ENCODE results near the gene PIGQ.
A peak's percentile ranks its signal among the peaks of the same experiment; 100 is the strongest.

PIGQ gene

DNA sequence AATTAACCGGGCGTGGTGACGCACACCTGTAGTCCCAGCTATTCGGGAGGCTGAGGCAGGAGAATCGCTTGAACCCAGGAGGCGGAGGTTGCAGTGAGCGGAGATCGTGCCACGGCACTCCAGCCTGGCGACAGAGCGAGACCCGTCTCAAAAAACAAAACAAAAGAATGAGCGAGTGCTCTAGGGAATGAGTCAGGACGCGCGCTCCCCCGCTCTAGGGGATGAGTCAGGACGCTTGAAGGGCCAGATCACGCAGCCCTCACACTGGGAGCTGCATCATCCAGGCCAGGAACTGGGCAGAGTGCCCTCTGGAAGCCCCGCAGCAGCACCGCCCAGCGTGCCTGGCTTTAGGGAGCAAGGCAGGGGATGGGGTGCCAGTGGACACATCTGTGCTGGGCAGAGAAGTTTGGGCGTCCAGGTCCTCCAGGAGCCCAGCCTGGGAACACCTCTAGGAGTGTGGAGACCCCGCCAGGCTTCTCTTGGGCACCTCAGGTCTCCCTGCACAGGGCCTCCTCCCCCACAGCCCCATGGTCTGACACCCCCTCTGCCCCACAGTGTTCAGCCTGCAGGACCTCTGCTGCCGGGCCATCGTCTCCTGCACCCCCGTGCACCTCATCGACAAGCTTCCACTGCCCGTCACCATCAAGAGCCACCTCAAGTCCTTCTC is 57.2 kb downstream of the PIGQ start:
- H3K36me3 ChIP-seq (ENCODE audit: insufficient read depth, low read length), result no peaks in the 10 kb centered on the region
- H3K4me3 ChIP-seq (ENCODE audit: low read depth, low read length), result no peak overlapping the region; the same call in 1 of the 2 replicates
- H3K27ac ChIP-seq (ENCODE audit: low read depth, low read length), result peak overlapping the region; percentile 70

DNA sequence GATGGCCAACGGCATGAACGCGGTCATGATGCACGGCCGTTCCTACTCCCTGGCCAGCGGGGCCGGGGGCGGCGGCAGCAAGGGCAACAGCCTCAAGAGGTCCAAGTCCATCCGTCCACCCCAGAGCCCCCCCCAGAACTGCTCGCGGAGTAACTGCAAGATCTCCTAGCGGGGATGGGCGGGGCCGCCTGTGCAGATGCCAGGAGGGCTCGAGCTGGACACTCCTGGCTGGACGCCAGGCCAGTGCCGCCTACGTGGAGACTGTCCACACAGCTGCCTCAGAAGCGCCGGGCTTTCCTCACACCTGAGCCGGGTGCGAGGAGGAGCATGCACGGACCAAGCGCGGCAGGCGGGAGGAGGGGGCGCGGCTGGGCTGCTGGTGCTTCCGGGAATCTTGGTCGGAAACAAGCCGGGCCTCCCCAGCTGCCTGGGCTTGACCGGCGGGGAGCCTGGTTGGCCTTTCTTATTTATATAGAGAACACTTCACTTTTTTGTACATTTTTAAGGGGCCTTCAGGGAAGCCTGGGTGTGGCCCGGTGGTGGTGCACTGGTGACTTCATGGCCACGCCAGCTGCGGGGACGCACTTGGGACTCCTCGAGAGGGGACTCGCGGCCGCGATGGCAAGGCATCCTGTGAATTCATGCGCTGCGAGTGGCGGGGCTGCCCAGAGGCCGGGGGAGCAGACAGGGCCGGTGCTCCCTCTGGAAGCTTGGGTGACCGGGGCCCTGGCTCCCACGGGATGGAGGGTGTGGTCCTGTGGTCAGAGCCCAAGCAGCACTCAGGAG is 57.9 kb downstream of the PIGQ start:
- H3K4me1 ChIP-seq (ENCODE audit: control insufficient read depth, insufficient read depth, low read length, unreplicated experiment), result peaks cover 33% of the 10 kb centered on the region
- no peaks in the 10 kb centered on the region for H3K79me2 ChIP-seq (ENCODE audit: control insufficient read depth, insufficient read depth, low read length, unreplicated experiment)
- H3K27ac ChIP-seq (ENCODE audit: low read depth, low read length), result peak overlapping the region; percentile 20; the same call in 1 of the 2 replicates
- no peaks in the 10 kb centered on the region for H3K36me3 ChIP-seq (ENCODE audit: insufficient read depth, low read length)
- no peak overlapping the region; the same call in 1 of the 2 replicates for H3K4me3 ChIP-seq (ENCODE audit: low read depth, low read length)
- H3K27me3 ChIP-seq (ENCODE audit: insufficient read depth, low read length), result no peaks in the 10 kb centered on the region
- no peak overlapping the region for H2AFZ ChIP-seq (ENCODE audit: low read length, unreplicated experiment)

More for the DNA sequence above, 57.2 kb downstream of the PIGQ start:
- Histone ChIP-seq H3K27me3 (ENCODE audit: insufficient read depth, low read length) (no peaks in the 10 kb centered on the region), H2AFZ (ENCODE audit: low read length, unreplicated experiment) (no peak overlapping the region), H3K79me2 (ENCODE audit: control insufficient read depth, insufficient read depth, low read length, unreplicated experiment) (no peaks in the 10 kb centered on the region), H3K4me1 (ENCODE audit: control insufficient read depth, insufficient read depth, low read length, unreplicated experiment) (peaks cover 33% of the 10 kb centered on the region)

DNA sequence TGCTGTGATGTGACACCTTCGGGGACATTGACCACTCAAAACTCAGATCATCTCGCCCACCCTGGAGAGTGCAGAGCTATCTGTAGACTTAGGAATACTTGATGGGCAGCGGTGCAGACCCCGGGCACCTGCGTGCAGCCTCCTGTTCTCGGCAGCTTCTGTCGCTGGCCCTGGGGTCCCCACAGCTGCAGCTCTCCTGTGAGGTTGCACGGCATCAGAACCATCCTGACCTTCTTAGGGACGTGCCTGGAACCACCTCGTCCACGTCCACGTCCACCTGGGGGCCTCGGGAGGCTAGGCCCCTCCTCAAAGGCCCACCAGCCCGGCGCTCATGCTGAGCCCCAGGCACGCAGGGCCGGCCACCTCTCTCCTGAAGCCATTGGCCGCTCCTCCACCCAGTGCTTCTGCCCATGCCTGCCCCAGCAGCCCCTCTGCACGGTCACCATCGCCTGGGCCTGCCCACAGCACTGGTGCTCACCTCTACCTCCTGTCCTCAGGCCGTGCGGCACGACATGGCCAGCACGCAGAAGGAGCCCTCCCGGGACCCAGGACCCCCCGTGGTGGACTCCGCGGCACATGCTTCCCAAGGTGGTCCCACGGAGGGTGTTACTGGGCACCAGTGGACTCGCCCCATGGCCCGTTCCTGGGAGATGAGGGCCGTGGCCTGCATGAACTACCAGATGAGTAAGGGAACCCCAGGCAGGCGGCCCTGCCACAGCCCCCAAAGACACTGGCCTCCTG is 58.7 kb downstream of the PIGQ start:
- Histone ChIP-seq H3K36me3 (ENCODE audit: insufficient read depth, low read length) (peaks cover 3% of the 10 kb centered on the region; the same call in 1 of the 2 replicates), H3K27me3 (ENCODE audit: insufficient read depth, low read length) (no peaks in the 10 kb centered on the region), H2AFZ (ENCODE audit: low read length, unreplicated experiment) (no peak overlapping the region), H3K27ac (ENCODE audit: low read depth, low read length) (no peak overlapping the region), H3K4me1 (ENCODE audit: control insufficient read depth, insufficient read depth, low read length, unreplicated experiment) (peaks cover 33% of the 10 kb centered on the region), H3K79me2 (ENCODE audit: control insufficient read depth, insufficient read depth, low read length, unreplicated experiment) (no peaks in the 10 kb centered on the region), H3K4me3 (ENCODE audit: low read depth, low read length) (no peak overlapping the region)

DNA sequence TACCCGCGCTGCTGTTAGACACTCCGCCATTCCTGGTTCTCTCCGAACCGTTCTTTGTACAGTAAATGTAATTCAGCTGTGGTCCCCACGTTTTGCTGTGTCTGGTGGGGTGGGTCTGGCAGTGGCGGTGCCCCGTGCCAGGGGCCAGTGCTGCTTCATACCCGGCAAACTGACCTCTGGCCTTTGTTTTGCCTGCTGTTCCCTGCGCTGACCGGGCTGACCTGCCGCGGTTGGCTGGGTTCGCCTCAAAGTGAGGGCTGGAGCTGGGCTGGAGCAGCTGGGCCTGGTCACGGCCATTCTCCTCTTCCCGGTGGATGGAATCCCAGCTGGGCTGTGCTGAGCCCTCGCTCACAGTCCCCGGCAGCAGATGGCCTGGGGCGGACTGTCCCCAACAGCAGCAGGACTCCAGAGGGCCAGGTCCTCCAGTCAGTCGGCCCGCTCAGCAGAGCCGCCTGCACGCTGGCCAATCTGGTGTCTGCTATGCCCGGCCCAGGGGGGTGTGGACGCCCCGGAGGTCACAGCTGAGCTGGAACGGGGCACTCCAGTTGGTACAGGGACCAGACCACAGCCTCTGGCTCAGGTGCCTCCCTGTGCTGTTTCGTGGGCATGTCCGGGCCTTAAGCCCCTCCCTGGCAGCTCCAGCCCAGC is 59.5 kb downstream of the PIGQ start:
- Histone ChIP-seq H2AFZ (ENCODE audit: low read length, unreplicated experiment) (no peak overlapping the region), H3K4me3 (ENCODE audit: low read depth, low read length) (no peak overlapping the region), H3K79me2 (ENCODE audit: control insufficient read depth, insufficient read depth, low read length, unreplicated experiment) (no peaks in the 10 kb centered on the region), H3K27me3 (ENCODE audit: insufficient read depth, low read length) (no peaks in the 10 kb centered on the region), H3K4me1 (ENCODE audit: control insufficient read depth, insufficient read depth, low read length, unreplicated experiment) (peaks cover 33% of the 10 kb centered on the region), H3K36me3 (ENCODE audit: insufficient read depth, low read length) (peaks cover 3% of the 10 kb centered on the region; the same call in 1 of the 2 replicates), H3K27ac (ENCODE audit: low read depth, low read length) (no peak overlapping the region)

DNA sequence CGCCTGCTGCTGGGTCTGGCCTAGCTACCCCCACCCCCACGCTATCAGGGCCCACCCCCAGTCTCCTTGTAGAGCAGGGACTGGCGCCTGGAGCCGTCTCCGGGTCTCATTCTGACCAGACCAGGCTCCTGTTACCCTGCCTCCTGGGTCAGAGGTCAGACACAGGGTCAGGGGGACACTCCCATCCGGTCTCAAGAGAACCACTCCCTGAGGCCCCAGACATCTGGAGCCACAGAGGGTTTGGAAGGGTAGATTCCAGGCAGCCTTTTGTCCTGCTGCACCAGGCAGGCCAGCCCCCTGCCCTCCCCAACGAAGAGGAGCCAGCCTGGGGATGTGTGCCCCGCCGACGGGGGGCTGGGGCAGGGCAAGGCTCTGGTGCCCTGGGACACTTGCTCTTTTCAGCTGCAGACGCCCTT is 60.1 kb downstream of the PIGQ start:
- H3K27ac ChIP-seq (ENCODE audit: low read depth, low read length), result no peak overlapping the region
- H3K36me3 ChIP-seq (ENCODE audit: insufficient read depth, low read length), result peaks cover 3% of the 10 kb centered on the region; the same call in 1 of the 2 replicates
- no peak overlapping the region for H2AFZ ChIP-seq (ENCODE audit: low read length, unreplicated experiment)
- no peaks in the 10 kb centered on the region for H3K27me3 ChIP-seq (ENCODE audit: insufficient read depth, low read length)
- H3K79me2 ChIP-seq (ENCODE audit: control insufficient read depth, insufficient read depth, low read length, unreplicated experiment), result peaks cover 1% of the 10 kb centered on the region
- peaks cover 34% of the 10 kb centered on the region for H3K4me1 ChIP-seq (ENCODE audit: control insufficient read depth, insufficient read depth, low read length, unreplicated experiment)
- no peak overlapping the region for H3K4me3 ChIP-seq (ENCODE audit: low read depth, low read length)

DNA sequence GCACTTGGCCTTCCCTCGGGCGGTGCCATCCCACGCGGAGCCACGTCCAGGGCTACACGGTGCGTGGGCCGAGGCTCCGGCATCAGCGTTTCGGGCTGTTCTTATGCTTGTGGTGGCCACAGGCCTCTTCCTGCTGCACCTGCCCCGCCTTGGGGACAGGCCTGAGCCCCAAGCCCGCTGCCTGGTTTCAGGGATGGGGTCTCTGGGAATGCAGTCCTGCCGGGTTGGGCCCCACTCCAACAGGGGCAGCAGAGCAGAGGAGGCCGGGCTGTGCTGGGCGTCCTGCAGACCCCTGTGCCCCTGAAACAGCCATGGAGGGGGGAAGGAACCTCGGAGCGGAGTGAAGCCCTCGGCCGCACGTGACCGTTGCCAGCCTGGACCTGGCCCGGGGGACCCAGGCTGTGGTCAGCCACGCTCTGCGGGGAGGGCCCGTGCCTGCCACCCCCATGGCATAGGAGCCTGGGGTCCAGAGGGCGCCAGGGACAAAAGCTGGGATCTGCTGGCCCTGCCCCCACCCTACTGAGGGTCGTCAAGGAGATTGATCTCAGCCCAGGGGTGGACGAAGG is 60.6 kb downstream of the PIGQ start:
- peaks cover 6% of the 10 kb centered on the region for H3K79me2 ChIP-seq (ENCODE audit: control insufficient read depth, insufficient read depth, low read length, unreplicated experiment)
- peaks cover 3% of the 10 kb centered on the region; the same call in 1 of the 2 replicates for H3K36me3 ChIP-seq (ENCODE audit: insufficient read depth, low read length)
- H3K4me1 ChIP-seq (ENCODE audit: control insufficient read depth, insufficient read depth, low read length, unreplicated experiment), result peaks cover 38% of the 10 kb centered on the region
- H3K27ac ChIP-seq (ENCODE audit: low read depth, low read length), result no peak overlapping the region
- no peaks in the 10 kb centered on the region for H3K27me3 ChIP-seq (ENCODE audit: insufficient read depth, low read length)
- H2AFZ ChIP-seq (ENCODE audit: low read length, unreplicated experiment), result no peak overlapping the region
- H3K4me3 ChIP-seq (ENCODE audit: low read depth, low read length), result no peak overlapping the region

DNA sequence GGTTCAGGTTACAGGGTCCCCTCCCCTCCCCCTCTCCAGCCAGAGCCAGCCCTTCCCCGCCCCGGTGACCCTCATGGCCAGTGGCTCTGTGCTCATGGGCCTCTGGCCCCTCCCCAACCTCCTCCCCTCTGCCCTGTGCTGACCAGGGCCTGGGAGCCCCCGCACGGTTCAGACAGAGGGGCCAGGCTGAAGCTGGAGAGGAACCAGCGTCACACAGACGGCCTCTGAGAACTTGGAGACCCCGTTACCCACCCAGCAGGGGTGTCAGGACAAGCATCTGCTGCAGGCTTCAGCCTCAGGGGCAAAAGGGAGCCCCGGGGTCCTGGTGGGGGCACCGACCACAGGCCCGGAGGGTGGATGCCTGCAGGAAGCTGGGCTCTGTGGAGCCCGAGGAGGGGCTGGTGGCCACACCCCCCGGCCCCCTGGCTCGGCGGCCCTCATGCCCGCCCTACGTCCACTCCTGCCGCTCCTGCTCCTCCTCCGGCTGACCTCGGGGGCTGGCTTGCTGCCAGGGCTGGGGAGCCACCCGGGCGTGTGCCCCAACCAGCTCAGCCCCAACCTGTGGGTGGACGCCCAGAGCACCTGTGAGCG is 61.1 kb downstream of the PIGQ start, which contains the start of gene WFIKKN1:
Gene WFIKKN1, plus strand, starts transcription at position 171 of the 591 bp plus-strand sequence. Its CDS starts 269 bp downstream, at position 440.
- peaks cover 10% of the 10 kb centered on the region for H3K79me2 ChIP-seq (ENCODE audit: control insufficient read depth, insufficient read depth, low read length, unreplicated experiment)
- H3K36me3 ChIP-seq (ENCODE audit: insufficient read depth, low read length), result peaks cover 3% of the 10 kb centered on the region; the same call in 1 of the 2 replicates
- H3K4me3 ChIP-seq (ENCODE audit: low read depth, low read length), result no peak within 1 kb of the TSS
- no peaks in the 10 kb centered on the region for H3K27me3 ChIP-seq (ENCODE audit: insufficient read depth, low read length)
- H3K4me1 ChIP-seq (ENCODE audit: control insufficient read depth, insufficient read depth, low read length, unreplicated experiment), result peaks cover 38% of the 10 kb centered on the region
- H3K27ac ChIP-seq (ENCODE audit: low read depth, low read length), result no peak within 1 kb of the TSS
- no peak within 1 kb of the TSS for H2AFZ ChIP-seq (ENCODE audit: low read length, unreplicated experiment)

DNA sequence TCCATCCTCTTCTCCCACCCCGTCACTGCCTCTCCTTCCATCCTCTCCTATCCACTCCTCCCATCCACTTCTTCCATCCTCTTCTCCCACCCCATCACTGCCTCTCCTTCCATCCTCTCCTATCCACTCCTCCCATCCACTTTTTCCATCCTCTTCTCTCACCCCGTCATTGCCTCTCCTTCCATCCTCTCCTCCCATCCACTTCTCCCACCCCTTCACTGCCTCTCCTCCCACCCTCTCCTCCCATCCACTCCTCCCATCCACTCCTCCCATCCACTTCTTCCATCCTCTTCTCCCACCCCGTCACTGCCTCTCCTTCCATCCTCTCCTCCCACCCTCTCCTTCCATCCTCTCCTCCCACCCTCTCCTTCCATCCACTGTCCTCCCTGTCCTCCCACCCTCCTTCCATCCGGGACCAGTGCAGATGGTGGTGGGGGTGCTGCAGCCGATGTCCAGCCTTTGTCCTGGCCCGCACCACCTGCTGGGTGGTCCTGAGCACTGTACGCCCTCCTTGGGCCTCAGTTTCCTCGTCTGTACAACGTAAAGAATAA is 62.1 kb downstream of the PIGQ start:
- peaks cover 10% of the 10 kb centered on the region for H3K79me2 ChIP-seq (ENCODE audit: control insufficient read depth, insufficient read depth, low read length, unreplicated experiment)
- peaks cover 31% of the 10 kb centered on the region for H3K4me1 ChIP-seq (ENCODE audit: control insufficient read depth, insufficient read depth, low read length, unreplicated experiment)
- peaks cover 3% of the 10 kb centered on the region; the same call in 1 of the 2 replicates for H3K36me3 ChIP-seq (ENCODE audit: insufficient read depth, low read length)
- H3K27me3 ChIP-seq (ENCODE audit: insufficient read depth, low read length), result no peaks in the 10 kb centered on the region
- H3K27ac ChIP-seq (ENCODE audit: low read depth, low read length), result no peak overlapping the region
- no peak overlapping the region for H3K4me3 ChIP-seq (ENCODE audit: low read depth, low read length)
- no peak overlapping the region for H2AFZ ChIP-seq (ENCODE audit: low read length, unreplicated experiment)

DNA sequence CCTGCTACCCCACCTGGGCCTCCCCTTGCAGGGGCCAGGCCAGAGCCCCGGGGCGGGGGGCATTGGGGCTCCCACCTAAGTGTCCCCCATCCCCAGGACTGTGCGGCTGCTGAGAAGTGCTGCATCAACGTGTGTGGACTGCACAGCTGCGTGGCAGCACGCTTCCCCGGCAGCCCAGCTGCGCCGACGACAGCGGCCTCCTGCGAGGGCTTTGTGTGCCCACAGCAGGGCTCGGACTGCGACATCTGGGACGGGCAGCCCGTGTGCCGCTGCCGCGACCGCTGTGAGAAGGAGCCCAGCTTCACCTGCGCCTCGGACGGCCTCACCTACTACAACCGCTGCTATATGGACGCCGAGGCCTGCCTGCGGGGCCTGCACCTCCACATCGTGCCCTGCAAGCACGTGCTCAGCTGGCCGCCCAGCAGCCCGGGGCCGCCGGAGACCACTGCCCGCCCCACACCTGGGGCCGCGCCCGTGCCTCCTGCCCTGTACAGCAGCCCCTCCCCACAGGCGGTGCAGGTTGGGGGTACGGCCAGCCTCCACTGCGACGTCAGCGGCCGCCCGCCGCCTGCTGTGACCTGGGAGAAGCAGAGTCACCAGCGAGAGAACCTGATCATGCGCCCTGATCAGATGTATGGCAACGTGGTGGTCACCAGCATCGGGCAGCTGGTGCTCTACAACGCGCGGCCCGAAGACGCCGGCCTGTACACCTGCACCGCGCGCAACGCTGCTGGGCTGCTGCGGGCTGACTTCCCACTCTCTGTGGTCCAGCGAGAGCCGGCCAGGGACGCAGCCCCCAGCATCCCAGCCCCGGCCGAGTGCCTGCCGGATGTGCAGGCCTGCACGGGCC is 62.9 kb downstream of the PIGQ start:
- Histone ChIP-seq H3K36me3 (ENCODE audit: insufficient read depth, low read length) (peaks cover 3% of the 10 kb centered on the region; the same call in 1 of the 2 replicates), H3K4me3 (ENCODE audit: low read depth, low read length) (no peak overlapping the region), H3K27ac (ENCODE audit: low read depth, low read length) (no peak overlapping the region), H3K4me1 (ENCODE audit: control insufficient read depth, insufficient read depth, low read length, unreplicated experiment) (peaks cover 28% of the 10 kb centered on the region), H3K27me3 (ENCODE audit: insufficient read depth, low read length) (no peaks in the 10 kb centered on the region), H3K79me2 (ENCODE audit: control insufficient read depth, insufficient read depth, low read length, unreplicated experiment) (peaks cover 10% of the 10 kb centered on the region), H2AFZ (ENCODE audit: low read length, unreplicated experiment) (no peak overlapping the region)

All from ACC112 (cell line).